GM12892 (cell line): Measurements from ENCODE around the gene FKBP6.
"Not testable (repeated sequence)": the region's sequence is repeated elsewhere in the genome, so short reads cannot be mapped to it uniquely, and the experiment has no call there.

Experiments
- DNase-seq: peaks from one replicate; pipeline ENCODE4 v3.0.0; 2011; ENCODE audit not compliant: insufficient read length
- FAIRE-seq: peaks from 2 replicates; lab custom pipeline; 2011; peaks lifted over from hg19 to GRCh38; lab: Jason Lieb, UNC
- POLR2A ChIP-seq: IDR thresholded peaks from 2 replicates; pipeline ENCODE4 v1.6.1; 2011; ENCODE audit warnings: low read depth, low read length, control low read depth
- POLR2AphosphoS5 ChIP-seq: IDR thresholded peaks from 2 replicates; pipeline ENCODE4 v1.6.1; 2011; ENCODE audit warnings: low read depth, low read length, control low read depth
- TAF1 ChIP-seq: IDR thresholded peaks from 2 replicates; pipeline ENCODE4 v1.6.1; 2011; ENCODE audit warnings: low read depth, mild to moderate bottlenecking, control low read depth, low read length, borderline replicate concordance

The FKBP6 gene

DNA sequence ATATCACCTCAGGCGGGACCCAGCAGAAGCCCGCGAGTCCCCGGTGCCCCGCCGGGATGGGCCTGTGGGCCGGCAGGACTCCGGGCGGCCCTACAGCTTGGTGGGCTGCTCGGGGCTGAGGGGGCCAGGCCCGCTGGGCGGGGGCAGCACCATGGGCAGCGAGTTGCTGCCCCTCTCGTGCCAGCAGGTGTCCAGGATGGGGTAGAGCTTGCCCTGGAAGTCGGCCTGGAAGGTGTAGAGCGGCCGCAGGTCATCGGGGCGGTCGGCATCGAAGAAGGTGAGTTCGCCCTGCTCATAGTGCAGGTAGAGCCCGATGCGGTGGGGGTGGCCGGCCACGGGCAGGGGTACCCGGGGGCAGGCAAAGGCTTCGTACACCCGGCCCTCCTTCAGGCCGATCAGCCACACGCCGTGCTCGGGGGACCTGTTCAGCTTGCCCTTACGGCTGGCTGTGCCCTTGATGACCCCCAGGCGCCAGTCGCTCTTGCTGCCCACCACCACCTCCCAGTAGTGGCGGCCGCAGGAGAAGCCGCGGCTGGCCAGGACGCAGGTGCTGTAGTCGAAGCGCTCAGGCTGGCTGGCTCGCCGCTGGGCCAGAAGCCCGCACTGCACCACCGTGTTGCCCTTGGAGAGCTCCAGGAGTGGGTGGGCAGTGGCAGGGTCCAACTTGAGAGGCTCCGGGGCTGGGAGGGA, 15.0 kb upstream of the FKBP6 start:
- no peak for FAIRE-seq
- TF ChIP-seq TAF1 (no peak), POLR2A (no peak), POLR2AphosphoS5 (no peak)

GRCh38 chr7:73313521-73313906, 14.4 kb upstream of the FKBP6 start:
- no peak for DNase-seq
- FAIRE-seq, result no peak
- TF ChIP-seq POLR2AphosphoS5 (no peak), POLR2A (no peak), TAF1 (no peak)

More for the DNA sequence above, 15.0 kb upstream of the FKBP6 start:
- DNase-seq, result no peak

- TF ChIP-seq TAF1 (no peak), POLR2A (no peak), POLR2AphosphoS5 (no peak)
- FAIRE-seq (no peak), DNase-seq (no peak)
Measured at GRCh38 chr7:73314271-73314670, 13.7 kb upstream of the FKBP6 start.

- FAIRE-seq, result no peak
- no peak for TF ChIP-seq POLR2AphosphoS5
- no peak for DNase-seq
Measured at GRCh38 chr7:73316521-73316920, 11.4 kb upstream of the FKBP6 start.

DNA sequence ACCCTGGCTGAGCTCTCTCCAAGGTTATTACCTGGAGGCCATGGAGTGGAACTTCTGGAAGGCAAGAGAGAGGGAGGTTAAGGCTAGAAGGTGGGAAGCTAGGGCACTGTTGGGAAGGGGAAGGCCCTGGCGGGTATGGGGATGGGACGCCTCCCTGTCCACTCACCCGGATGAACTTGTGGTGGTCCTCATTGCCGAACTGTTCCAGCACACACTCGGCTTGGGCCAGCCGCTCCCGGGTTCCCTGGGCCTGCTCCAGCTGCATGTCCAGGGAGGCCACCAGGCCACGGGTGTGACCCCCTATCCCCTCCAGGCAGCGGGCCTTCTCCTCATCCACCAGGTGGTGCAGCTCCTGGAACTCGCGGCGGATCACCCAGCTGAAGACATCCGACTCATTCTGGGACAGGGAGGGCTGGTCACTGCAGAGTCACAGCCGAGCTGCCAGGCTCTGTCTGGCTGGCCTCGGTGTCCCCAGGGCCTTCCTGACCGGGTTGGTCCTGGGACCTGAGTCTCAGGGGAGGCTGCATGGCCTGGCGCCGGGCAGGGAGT, 9.2 kb upstream of the FKBP6 start:
- FAIRE-seq, result not testable (repeated sequence)

GRCh38 chr7:73319541-73319940, 8.4 kb upstream of the FKBP6 start:
- not testable (repeated sequence) for FAIRE-seq, DNase-seq

More for the DNA sequence above, 9.2 kb upstream of the FKBP6 start:
- not testable (repeated sequence) for DNase-seq

GRCh38 chr7:73320009-73320408, 8.0 kb upstream of the FKBP6 start:
- not testable (repeated sequence) for DNase-seq, FAIRE-seq

DNA sequence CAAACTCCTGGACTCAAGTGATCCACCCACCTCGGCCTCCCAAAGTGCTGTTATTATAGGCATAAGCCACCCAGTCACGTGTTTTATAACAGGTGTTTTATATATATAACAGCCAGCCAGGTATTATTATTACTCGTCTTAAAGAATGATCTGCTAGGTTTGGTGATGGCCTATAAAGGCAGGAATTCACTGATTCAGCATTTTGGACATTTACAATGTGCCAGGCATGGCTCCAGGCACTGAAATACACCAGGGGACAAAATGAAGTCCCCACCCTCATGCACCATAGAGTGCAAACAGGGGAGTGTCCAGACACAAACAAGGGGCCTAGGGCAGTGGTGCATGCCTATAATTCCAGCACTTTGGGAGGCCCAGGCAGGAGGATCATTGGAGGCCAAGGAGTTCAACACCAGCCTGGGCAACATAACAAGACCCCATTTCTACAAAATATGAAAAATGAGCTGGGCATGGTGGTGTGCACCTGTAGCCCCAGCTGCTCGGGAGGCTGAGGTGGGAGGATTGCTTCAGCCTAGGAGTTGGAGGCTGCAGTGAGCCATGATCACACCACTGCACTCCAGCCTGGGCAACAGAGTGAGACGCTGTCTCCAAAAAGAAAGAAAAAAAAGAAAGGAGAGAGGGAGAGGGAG, 4.4 kb upstream of the FKBP6 start:
- FAIRE-seq, DNase-seq: not testable (repeated sequence)

DNA sequence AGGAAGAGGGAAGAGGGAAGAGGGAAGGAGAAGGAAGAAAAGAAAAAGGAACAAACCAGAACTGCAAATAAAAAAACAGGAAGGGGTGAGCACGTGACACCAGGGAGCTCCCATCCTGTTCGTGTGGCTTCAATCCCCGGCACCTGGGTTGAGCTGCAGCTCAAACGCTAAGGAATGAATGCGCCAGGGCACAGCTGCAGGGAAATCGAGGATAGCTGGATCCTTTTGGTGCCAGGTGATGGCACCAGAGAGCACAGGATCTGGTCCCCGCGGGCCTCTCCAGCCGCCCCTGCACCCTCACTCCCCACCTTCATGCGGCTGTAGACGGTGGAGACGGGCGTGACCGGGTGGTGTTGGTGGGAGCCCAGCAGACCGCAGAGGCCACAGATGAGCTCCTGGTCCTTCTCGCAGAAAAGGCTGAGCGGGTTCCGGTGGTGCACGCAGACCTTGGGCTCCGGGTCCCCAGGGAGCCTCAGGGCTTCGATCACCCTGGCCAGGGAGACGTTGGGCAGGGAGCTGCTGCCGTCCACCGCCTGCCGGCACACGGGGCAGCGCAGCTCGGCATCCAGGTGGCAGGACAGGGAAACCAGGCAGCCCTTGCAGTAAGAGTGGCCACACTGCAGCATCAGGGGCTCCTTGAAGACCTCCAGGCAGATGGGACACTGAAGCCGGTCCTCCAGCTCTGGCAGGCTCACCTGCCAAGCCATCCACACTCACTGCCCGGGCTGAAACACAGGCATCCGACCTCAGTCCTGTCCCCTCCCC, 3.7 kb upstream of the FKBP6 start:
- DNase-seq, result peak; percentile 81
- FAIRE-seq, result not testable (repeated sequence)

DNA sequence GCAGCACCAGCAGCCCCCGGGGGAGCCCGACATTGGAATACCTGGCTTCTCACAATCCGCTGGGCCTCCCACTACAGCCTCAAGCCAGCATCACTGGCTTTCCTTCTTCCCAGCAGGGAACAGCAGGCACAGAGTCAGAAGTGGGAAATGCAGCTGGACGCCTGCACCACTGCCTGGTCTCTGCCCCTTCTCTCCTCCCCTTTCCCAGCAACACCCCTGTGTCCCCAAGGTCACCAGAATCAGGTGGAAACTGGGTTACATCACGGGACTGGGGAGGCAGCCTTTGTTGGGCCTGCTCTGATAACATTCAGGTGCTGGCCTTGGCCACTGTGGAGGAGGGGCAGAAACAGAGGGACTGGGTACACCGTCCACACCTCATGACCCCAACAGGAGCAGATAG, 2.5 kb upstream of the FKBP6 start:
- not testable (repeated sequence) for DNase-seq, FAIRE-seq

GRCh38 chr7:73327449-73327848, 512 bp upstream of the FKBP6 start:
- FAIRE-seq, DNase-seq: not testable (repeated sequence)

GRCh38 chr7:73328696-73329095, 735 bp downstream of the FKBP6 start:
- FAIRE-seq (no peak), DNase-seq (no peak)
- TF ChIP-seq POLR2AphosphoS5 (no peak), POLR2A (no peak), TAF1 (no peak)
